B cell (primary cell): ENCODE results near the gene OR1J1. TPM values are rescaled to one million over a fixed set of nuclear protein-coding genes. Genes with fewer than 3 reads are reported as not detected.

Experiments
- ATAC-seq: fragments of 200-7000 bp; cut with Tn5 transposase; one replicate; pipeline ENCODE4 v1.10.0; 2021; ENCODE audit warnings: low read depth, mild to moderate bottlenecking, moderate number of reproducible peaks, moderate library complexity
- CTCF ChIA-PET: fragments of 350-600 bp; sonication (Branson Sonifier 250); formaldehyde crosslinking; loops from one replicate; lab custom pipeline; 2021; ENCODE audit warnings: antibody characterized with exemption, inconsistent platforms; lab: Charles Lee
- POLR2A ChIA-PET: fragments of 350-600 bp; sonication (Branson Sonifier 250); formaldehyde crosslinking; loops from one replicate; lab custom pipeline; 2021; ENCODE audit warnings: antibody characterized with exemption; lab: Charles Lee
- DNase-seq: peaks from one replicate; pipeline ENCODE4 v3.0.0; 2013
- H2AFZ ChIP-seq: 2 replicates; pipeline ENCODE4 v1.6.1; 2012; ENCODE audit warnings: mild to moderate bottlenecking, low read depth, low read length; ENCODE audit not compliant: insufficient read depth, poor library complexity, severe bottlenecking
- H3K27ac ChIP-seq, 2 donors: 1 replicate in 1 of 2; 2 replicates in 1 of 2; pipeline ENCODE4 v1.5.1; 2012 to 2013; ENCODE audit warnings: low read length in 2 of 2, mild to moderate bottlenecking in 2 of 2, moderate library complexity in 1 of 2
- H3K27me3 ChIP-seq, 4 experiments: fragments of 200-600 bp in 1 of 4; sonication (generic) in 1 of 4; replicated peaks in 1 of 4; 1 replicate in 2 of 4; 2 replicates in 2 of 4; pipeline versions ENCODE4 v1.6.1 to v1.7.0; 2013 to 2016; ENCODE audit warnings: low read length in 3 of 4, mild to moderate bottlenecking in 2 of 4, mixed read lengths in 1 of 4, moderate library complexity in 1 of 4; ENCODE audit not compliant: insufficient read depth in 4 of 4, control insufficient read depth in 3 of 4; ENCODE audit errors: control extremely low read depth in 1 of 4
- H3K36me3 ChIP-seq, 2 experiments: replicated peaks in 1 of 2; 1 replicate in 1 of 2; 2 replicates in 1 of 2; pipeline versions ENCODE4 v1.6.1 to v1.7.1; 2013; ENCODE audit warnings: low read length in 1 of 2; ENCODE audit not compliant: insufficient read depth in 2 of 2, control insufficient read depth in 1 of 2; ENCODE audit errors: control extremely low read depth in 1 of 2, extremely low read depth in 1 of 2
- H3K4me1 ChIP-seq, 2 donors: fragments of 200-600 bp in 1 of 2; sonication (generic) in 1 of 2; 1 replicate in 1 of 2; 2 replicates in 1 of 2; pipeline versions ENCODE4 v1.5.1 to v1.6.1; 2013 to 2017; ENCODE audit warnings: low read length in 2 of 2; ENCODE audit not compliant: control insufficient read depth in 2 of 2, insufficient read depth in 2 of 2
- H3K4me2 ChIP-seq: replicated peaks from 2 replicates; pipeline ENCODE3; 2012; ENCODE audit warnings: mild to moderate bottlenecking, low read depth, low read length; ENCODE audit not compliant: poor library complexity, severe bottlenecking
- H3K4me3 ChIP-seq, 5 experiments: fragments of 200-600 bp in 1 of 5; sonication (generic) in 1 of 5; 1 replicate in 3 of 5; 2 replicates in 2 of 5; pipeline versions ENCODE4 v1.5.1 to v1.7.0; 2011 to 2016; ENCODE audit warnings: low read length in 4 of 5, mild to moderate bottlenecking in 4 of 5, low read depth in 2 of 5, control low read depth in 1 of 5, moderate library complexity in 1 of 5; ENCODE audit not compliant: insufficient read depth in 1 of 5; ENCODE audit errors: control extremely low read depth in 1 of 5, extremely low read depth in 1 of 5
- H3K79me2 ChIP-seq: fragments of 200-600 bp; sonication (generic); one replicate; pipeline ENCODE4 v1.6.0; 2016; ENCODE audit warnings: low read length; ENCODE audit not compliant: control insufficient read depth, insufficient read depth
- H3K9ac ChIP-seq: fragments of 200-600 bp; sonication (generic); 2 replicates; pipeline ENCODE4 v1.6.1; 2017; ENCODE audit warnings: mild to moderate bottlenecking, low read length, moderate library complexity
- H3K9me3 ChIP-seq, 3 donors: one replicate each; pipeline versions ENCODE4 v1.6.1 to v1.7.1; 2013; ENCODE audit warnings: low read length in 2 of 3; ENCODE audit not compliant: control insufficient read depth in 2 of 3, insufficient read depth in 1 of 3; ENCODE audit errors: control extremely low read depth in 1 of 3
- H4K20me1 ChIP-seq: 2 replicates; pipeline ENCODE4 v1.6.0; 2012; ENCODE audit warnings: mild to moderate bottlenecking, low read length; ENCODE audit not compliant: insufficient read depth, control insufficient read depth, poor library complexity, severe bottlenecking
- H3K27ac Mint-ChIP-seq: one replicate; pipeline ENCODE4 v1.8.0; 2021; ENCODE audit warnings: mixed read lengths
- H3K27me3 Mint-ChIP-seq: one replicate; pipeline ENCODE4 v1.8.0; 2021; ENCODE audit warnings: mixed read lengths
- H3K4me1 Mint-ChIP-seq: one replicate; pipeline ENCODE4 v1.8.0; 2021; ENCODE audit warnings: mixed read lengths
- H3K4me3 Mint-ChIP-seq: one replicate; pipeline ENCODE4 v1.8.0; 2021; ENCODE audit warnings: mixed read lengths
- H3K9me3 Mint-ChIP-seq: one replicate; pipeline ENCODE4 v1.8.0; 2022; ENCODE audit warnings: mixed read lengths; ENCODE audit not compliant: insufficient read depth
- EZH2 ChIP-seq: IDR thresholded peaks from 2 replicates; pipeline ENCODE4 v1.6.1; 2012; ENCODE audit warnings: borderline replicate concordance, low read depth, mild to moderate bottlenecking, moderate library complexity, low read length; ENCODE audit not compliant: insufficient read depth, poor library complexity, severe bottlenecking
- WGBS: methylation state at CpG from one replicate; pipeline ENCODE4 v1.1.5; 2013; ENCODE audit warnings: missing lambda C conversion rate; ENCODE audit not compliant: insufficient coverage; 5-methylcytosine and 5-hydroxymethylcytosine counted together
- intact Hi-C: fragments of 100-400 bp; cut with micrococcal nuclease; formaldehyde crosslinking; loops from one replicate; pipeline ENCODE4 v1.10.0; 2022
- polyA plus RNA-seq: library from polyadenylated mRNA; depleted of rRNA; stranded (reverse); fragments of >200 nt; gene quantifications from 2 replicates; pipeline ENCODE4 v1.2.3, GENCODE V29; 2012
- total RNA-seq, 2 donors: library from RNA; stranded (reverse); fragments of 120-200 nt in 1 of 2; gene quantifications; 1 replicate in 1 of 2; 2 replicates in 1 of 2; pipeline versions ENCODE4 v1.2.3 to v1.2.4, GENCODE V29; 2013 to 2022
- TF ChIP-seq, protein P1 (sequence below): fragments of 200-600 bp; IDR thresholded peaks from one replicate; pipeline ENCODE4 v1.8.0; 2022; ENCODE audit warnings: antibody characterized with exemption, mild to moderate bottlenecking

The OR1J1 gene
- total and polyA plus RNA-seq, 2 donors (not counting 1 experiment from before 2014, with no cell fraction given): not detected

GRCh38 chr9:122474561-122474960, 3.2 kb downstream of the OR1J1 start:
- Histone ChIP-seq H3K79me2 (no peaks in the 10 kb centered on the region), H3K27ac (no peak overlapping the region), H3K4me1 (no peaks in the 10 kb centered on the region), H3K4me3 (no peak overlapping the region), H4K20me1 (no peaks in the 10 kb centered on the region), H2AFZ (no peak overlapping the region), H3K9ac (no peak overlapping the region), H3K4me2 (no peak overlapping the region), H3K9me3 (no peaks in the 10 kb centered on the region), H3K36me3 (no peaks in the 10 kb centered on the region), H3K27me3 (peaks cover 0 to 6% (median 2%) of the 10 kb centered on the region in 4 experiments)
- Mint-ChIP-seq H3K4me1 (no peaks in the 10 kb centered on the region), H3K4me3 (no peak overlapping the region), H3K9me3 (no peaks in the 10 kb centered on the region), H3K27ac (no peak overlapping the region), H3K27me3 (peaks cover 61% of the 10 kb centered on the region)
- TF ChIP-seq, protein P1, sequence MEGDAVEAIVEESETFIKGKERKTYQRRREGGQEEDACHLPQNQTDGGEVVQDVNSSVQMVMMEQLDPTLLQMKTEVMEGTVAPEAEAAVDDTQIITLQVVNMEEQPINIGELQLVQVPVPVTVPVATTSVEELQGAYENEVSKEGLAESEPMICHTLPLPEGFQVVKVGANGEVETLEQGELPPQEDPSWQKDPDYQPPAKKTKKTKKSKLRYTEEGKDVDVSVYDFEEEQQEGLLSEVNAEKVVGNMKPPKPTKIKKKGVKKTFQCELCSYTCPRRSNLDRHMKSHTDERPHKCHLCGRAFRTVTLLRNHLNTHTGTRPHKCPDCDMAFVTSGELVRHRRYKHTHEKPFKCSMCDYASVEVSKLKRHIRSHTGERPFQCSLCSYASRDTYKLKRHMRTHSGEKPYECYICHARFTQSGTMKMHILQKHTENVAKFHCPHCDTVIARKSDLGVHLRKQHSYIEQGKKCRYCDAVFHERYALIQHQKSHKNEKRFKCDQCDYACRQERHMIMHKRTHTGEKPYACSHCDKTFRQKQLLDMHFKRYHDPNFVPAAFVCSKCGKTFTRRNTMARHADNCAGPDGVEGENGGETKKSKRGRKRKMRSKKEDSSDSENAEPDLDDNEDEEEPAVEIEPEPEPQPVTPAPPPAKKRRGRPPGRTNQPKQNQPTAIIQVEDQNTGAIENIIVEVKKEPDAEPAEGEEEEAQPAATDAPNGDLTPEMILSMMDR: no peak
- no peak for TF ChIP-seq EZH2
- no peak for ATAC-seq
- POLR2A ChIA-PET: no interaction called here
- 90% methylated on average over 3 of the region's 3 CpGs for WGBS
- no peak for DNase-seq
- intact Hi-C loops: no loop called here
- CTCF ChIA-PET: interaction anchor here (0.7 to 1.9 kb wide), 2 partner anchors 9 to 326 kb away, joined by 3 to 6 read pairs; no protein-coding TSS in a partner anchor

DNA sequence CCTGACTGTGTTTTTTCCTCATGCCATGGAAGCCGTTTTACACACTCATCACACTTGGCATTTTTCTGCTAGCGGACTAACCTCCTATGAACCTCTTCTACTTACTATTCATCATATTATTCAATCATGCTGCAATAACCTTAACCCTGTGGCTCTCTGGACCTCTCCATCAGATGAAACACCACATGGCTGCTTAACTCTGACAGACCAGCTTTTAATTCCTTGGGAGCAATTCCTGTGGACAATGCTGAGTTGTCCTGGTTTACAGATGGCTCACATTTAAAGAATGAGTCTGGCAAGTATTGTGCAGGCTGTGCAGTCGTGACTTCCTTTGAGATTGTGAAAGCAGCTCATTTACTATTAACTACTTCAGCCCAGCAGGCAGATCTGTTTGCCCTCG, 9.0 kb downstream of the OR1J1 start:
- Histone ChIP-seq H3K79me2 (no peaks in the 10 kb centered on the region), H2AFZ (no peak overlapping the region), H3K36me3 (no peaks in the 10 kb centered on the region), H3K4me3 (no peak overlapping the region), H3K9me3 (peaks cover 0 to 5% (median 0%) of the 10 kb centered on the region in 3 donors), H3K4me1 (peaks cover 6 to 13% of the 10 kb centered on the region in 2 donors), H3K9ac (no peak overlapping the region), H4K20me1 (no peaks in the 10 kb centered on the region), H3K27me3 (peaks cover 0 to 7% (median 1%) of the 10 kb centered on the region in 4 experiments), H3K27ac (no peak overlapping the region), H3K4me2 (no peak overlapping the region)
- no peaks in the 10 kb centered on the region for H3K9me3 Mint-ChIP-seq
- CTCF ChIA-PET: interaction anchor here (0.6 kb wide), 1 partner anchor 118 kb away, joined by 4 read pairs; no protein-coding TSS in a partner anchor
- H3K4me3 Mint-ChIP-seq: no peak overlapping the region
- peaks cover 11% of the 10 kb centered on the region for H3K4me1 Mint-ChIP-seq
- H3K27ac Mint-ChIP-seq: no peak overlapping the region
- peaks cover 27% of the 10 kb centered on the region for H3K27me3 Mint-ChIP-seq
- ATAC-seq: no peak
- 86% methylated on average over 2 of the region's 4 CpGs for WGBS
- intact Hi-C loops: no loop called here
- TF ChIP-seq, protein P1: no peak
- no peak for TF ChIP-seq EZH2
- DNase-seq: no peak
- POLR2A ChIA-PET: no interaction called here
